Measurements from ENCODE around the gene TMBIM6.
A peak's percentile ranks its signal among the peaks of the same experiment; 100 is the strongest.
"Not testable (repeated sequence)": the region's sequence is repeated elsewhere in the genome, so short reads cannot be mapped to it uniquely, and the experiment has no call there.

TMBIM6 gene

GRCh38 chr12:49777800-49778748 is 36.7 kb downstream of the TMBIM6 start:
- peak; percentile 70 for DNase-seq

- no peak for DNase-seq
These were observed 38.2 kb downstream of the TMBIM6 start for GRCh38 chr12:49779581-49779980.

GRCh38 chr12:49780914-49781313 is 39.6 kb downstream of the TMBIM6 start:
- DNase-seq = not testable (repeated sequence)

GRCh38 chr12:49783917-49784676 is 42.7 kb downstream of the TMBIM6 start:
- DNase-seq = no peak

GRCh38 chr12:49784756-49785409 is 43.5 kb downstream of the TMBIM6 start:
- DNase-seq = no peak

GRCh38 chr12:49787672-49788071 is 46.3 kb downstream of the TMBIM6 start:
- no peak for DNase-seq

GRCh38 chr12:49789992-49790391 is 48.6 kb downstream of the TMBIM6 start:
- no peak for DNase-seq

GRCh38 chr12:49790741-49791555 is 49.6 kb downstream of the TMBIM6 start:
- DNase-seq = no peak

GRCh38 chr12:49791700-49792099 is 50.3 kb downstream of the TMBIM6 start:
- DNase-seq = no peak

- DNase-seq = no peak
These were observed 51.0 kb downstream of the TMBIM6 start for GRCh38 chr12:49792181-49792970.

GRCh38 chr12:49792976-49793580 is 51.7 kb downstream of the TMBIM6 start:
- DNase-seq = no peak

- DNase-seq = no peak
These were observed 52.3 kb downstream of the TMBIM6 start for GRCh38 chr12:49793620-49794019.

GRCh38 chr12:49794021-49794420 is 52.7 kb downstream of the TMBIM6 start:
- no peak for DNase-seq

GRCh38 chr12:49794811-49795653 is 53.7 kb downstream of the TMBIM6 start:
- no peak for DNase-seq

- no peak for DNase-seq
These were observed 54.3 kb downstream of the TMBIM6 start for GRCh38 chr12:49795654-49796105.

GRCh38 chr12:49796155-49796554 is 54.8 kb downstream of the TMBIM6 start:
- DNase-seq = no peak

GRCh38 chr12:49796606-49797448 is 55.5 kb downstream of the TMBIM6 start:
- DNase-seq = no peak

GRCh38 chr12:49797449-49797776 is 56.1 kb downstream of the TMBIM6 start:
- DNase-seq = no peak

- DNase-seq = no peak
These were observed 56.9 kb downstream of the TMBIM6 start for GRCh38 chr12:49798248-49798647.

Data from effector CD8-positive, alpha-beta T cell (primary cell).